CD4-positive, alpha-beta memory T cell (primary cell): ENCODE data around the gene KIAA1614. TPM values are rescaled to one million over a fixed set of nuclear protein-coding genes. Genes with fewer than 3 reads are reported as not detected.

Source experiments
- CTCF ChIA-PET: fragments of 350-600 bp; sonication (Branson Sonifier 250); formaldehyde crosslinking; loops from one replicate; lab custom pipeline; 2021; ENCODE audit warnings: inconsistent platforms; ENCODE audit not compliant: partially characterized antibody; lab: Charles Lee
- POLR2A ChIA-PET: fragments of 350-600 bp; sonication (Branson Sonifier 250); formaldehyde crosslinking; loops from one replicate; lab custom pipeline; 2021; ENCODE audit not compliant: partially characterized antibody; lab: Charles Lee
- DNase-seq, 5 donors: peaks; one replicate each; pipeline versions ENCODE4 v3.0.0 to v3.0.0-alpha.2; 2020 to 2022; ENCODE audit warnings: mixed read lengths in 1 of 5
- H3K27ac ChIP-seq: one replicate; pipeline ENCODE4 v1.7.0; 2013; ENCODE audit warnings: low read depth, low read length
- H3K27me3 ChIP-seq: 2 replicates; pipeline ENCODE4 v1.7.0; 2013; ENCODE audit warnings: mild to moderate bottlenecking, low read length, moderate library complexity; ENCODE audit not compliant: insufficient read depth
- H3K36me3 ChIP-seq: 2 replicates; pipeline ENCODE4 v1.7.0; 2013; ENCODE audit warnings: mild to moderate bottlenecking, low read length, moderate library complexity; ENCODE audit not compliant: insufficient read depth
- H3K4me1 ChIP-seq: 2 replicates; pipeline ENCODE4 v1.7.0; 2013; ENCODE audit warnings: mild to moderate bottlenecking, low read length, moderate library complexity; ENCODE audit not compliant: insufficient read depth
- H3K4me3 ChIP-seq, 2 donors: one replicate each; pipeline ENCODE4 v1.7.0; 2013; ENCODE audit warnings: low read length in 2 of 2, mild to moderate bottlenecking in 1 of 2
- H3K9me3 ChIP-seq, 2 donors: one replicate each; pipeline ENCODE4 v1.7.0; 2013; ENCODE audit warnings: low read length in 2 of 2, control low read depth in 1 of 2; ENCODE audit not compliant: control insufficient read depth in 1 of 2
- H3K27ac Mint-ChIP-seq, 7 donors: one replicate each; pipeline ENCODE4 v1.8.0; 2020 to 2021; ENCODE audit warnings: mixed read lengths in 7 of 7, mild to moderate bottlenecking in 6 of 7, inconsistent platforms in 3 of 7, moderate library complexity in 3 of 7
- H3K27me3 Mint-ChIP-seq, 2 donors: one replicate each; pipeline ENCODE4 v1.8.0; 2020 to 2021; ENCODE audit warnings: mixed read lengths in 2 of 2
- H3K36me3 Mint-ChIP-seq, 2 donors: one replicate each; pipeline ENCODE4 v1.8.0; 2020 to 2021; ENCODE audit warnings: mixed read lengths in 2 of 2, inconsistent platforms in 1 of 2, mild to moderate bottlenecking in 1 of 2
- H3K4me1 Mint-ChIP-seq, 4 donors: one replicate each; pipeline ENCODE4 v1.8.0; 2020 to 2021; ENCODE audit warnings: mixed read lengths in 4 of 4, mild to moderate bottlenecking in 1 of 4
- H3K4me3 Mint-ChIP-seq, 8 donors: one replicate each; pipeline ENCODE4 v1.8.0; 2020 to 2021; ENCODE audit warnings: mixed read lengths in 8 of 8, mild to moderate bottlenecking in 7 of 8, moderate library complexity in 6 of 8, inconsistent platforms in 3 of 8
- H3K9me3 Mint-ChIP-seq, 8 donors: one replicate each; pipeline ENCODE4 v1.8.0; 2020 to 2021; ENCODE audit warnings: mixed read lengths in 8 of 8, mild to moderate bottlenecking in 5 of 8, inconsistent platforms in 3 of 8, moderate library complexity in 1 of 8
- intact Hi-C: fragments of 100-400 bp; cut with micrococcal nuclease; formaldehyde crosslinking; loops from one replicate; pipeline ENCODE4 v1.15.1; 2023
- polyA plus RNA-seq, 2 donors: library from polyadenylated mRNA; unstranded; fragments of 300-500 nt; fragmentation: Illumina TruSeq; gene quantifications; one replicate each; pipeline ENCODE4 v1.2.3, GENCODE V29; 2021
- total RNA-seq, 2 experiments: library from RNA; stranded (reverse); gene quantifications; one replicate each; pipeline ENCODE4 v1.2.3, GENCODE V29; 2021

KIAA1614 gene
- total and polyA plus RNA-seq, 4 experiments from 2014 or later = 0.12 to 0.61 TPM; not detected in 2

DNA sequence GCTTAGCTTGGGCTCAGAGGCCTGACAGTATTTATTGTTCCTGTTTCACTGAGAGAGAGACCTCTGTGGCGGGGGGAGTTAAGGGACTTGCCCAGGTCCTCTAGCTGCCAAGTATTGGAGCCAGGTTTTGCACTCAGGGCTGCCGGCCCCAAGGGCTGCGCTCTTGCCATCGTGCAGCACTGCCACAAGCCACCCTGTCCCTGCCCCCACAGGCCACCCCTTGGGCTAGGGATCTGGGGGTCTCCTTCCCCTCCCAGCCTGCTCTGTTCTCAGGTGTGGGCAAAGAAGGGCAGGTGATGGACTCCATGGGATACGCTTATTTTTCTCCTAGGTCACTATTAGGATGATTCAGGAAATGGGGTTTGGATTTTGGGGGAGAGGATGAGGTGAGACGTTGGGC lies 8.7 kb downstream of the KIAA1614 start:
- POLR2A ChIA-PET = no interaction called here
- H3K4me3 ChIP-seq = no peak overlapping the region
- Mint-ChIP-seq H3K27ac (no peak overlapping the region), H3K27me3 (peaks cover 5 to 7% of the 10 kb centered on the region in 2 donors), H3K9me3 (no peaks in the 10 kb centered on the region), H3K36me3 (no peaks in the 10 kb centered on the region), H3K4me1 (no peaks in the 10 kb centered on the region), H3K4me3 (no peak overlapping the region)
- H3K9me3 ChIP-seq = no peaks in the 10 kb centered on the region
- no peaks in the 10 kb centered on the region for H3K27me3 ChIP-seq
- no peak for DNase-seq
- CTCF ChIA-PET = no interaction called here
- intact Hi-C loops = no loop called here
- no peaks in the 10 kb centered on the region for H3K36me3 ChIP-seq
- H3K4me1 ChIP-seq = no peaks in the 10 kb centered on the region
- H3K27ac ChIP-seq = no peak overlapping the region

DNA sequence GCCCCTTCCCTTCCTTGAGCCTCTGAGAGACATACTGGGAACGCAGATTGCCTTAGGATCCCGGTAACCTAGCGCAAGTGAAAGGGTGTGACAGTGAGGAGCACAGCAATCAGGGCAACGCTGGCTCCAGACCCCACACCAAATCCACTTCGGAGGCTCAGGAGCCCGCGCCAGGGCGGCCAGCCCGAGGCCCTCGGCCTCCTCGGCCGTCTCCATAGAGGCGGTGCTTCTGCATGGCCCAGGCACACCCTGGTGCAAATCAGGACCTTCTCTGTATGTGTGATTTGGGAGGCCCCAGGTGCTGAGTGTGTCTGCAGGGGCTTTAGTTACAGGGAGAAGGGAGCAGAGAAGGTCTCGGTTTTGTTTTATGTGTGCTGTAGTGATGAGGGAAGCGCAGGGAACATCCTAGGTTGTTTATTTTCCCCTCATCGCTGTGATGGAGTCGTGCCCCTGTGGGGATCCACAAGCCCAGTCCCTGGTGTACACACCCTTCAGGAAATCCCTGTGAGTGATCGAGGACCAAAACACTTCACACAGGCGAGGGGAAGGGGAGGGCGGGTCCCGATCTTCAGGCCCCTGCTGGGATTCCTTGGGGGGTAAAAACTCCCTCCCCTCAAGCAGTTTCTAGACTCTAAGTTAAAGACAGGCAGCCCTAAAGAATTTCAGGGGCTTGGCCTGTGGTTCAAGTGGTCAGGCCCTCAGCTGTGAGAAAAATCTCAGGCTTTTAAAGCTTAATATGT lies 9.4 kb downstream of the KIAA1614 start:
- Histone ChIP-seq H3K4me3 (no peak overlapping the region), H3K4me1 (no peaks in the 10 kb centered on the region), H3K27ac (no peak overlapping the region), H3K27me3 (no peaks in the 10 kb centered on the region), H3K36me3 (no peaks in the 10 kb centered on the region), H3K9me3 (no peaks in the 10 kb centered on the region)
- Mint-ChIP-seq H3K4me3 (no peak overlapping the region), H3K36me3 (no peaks in the 10 kb centered on the region), H3K9me3 (no peaks in the 10 kb centered on the region), H3K27ac (no peak overlapping the region), H3K4me1 (no peaks in the 10 kb centered on the region), H3K27me3 (peaks cover 5 to 7% of the 10 kb centered on the region in 2 donors)
- ChIA-PET CTCF (no interaction called here), POLR2A (no interaction called here)
- no peak for DNase-seq
- intact Hi-C loops = no loop called here

DNA sequence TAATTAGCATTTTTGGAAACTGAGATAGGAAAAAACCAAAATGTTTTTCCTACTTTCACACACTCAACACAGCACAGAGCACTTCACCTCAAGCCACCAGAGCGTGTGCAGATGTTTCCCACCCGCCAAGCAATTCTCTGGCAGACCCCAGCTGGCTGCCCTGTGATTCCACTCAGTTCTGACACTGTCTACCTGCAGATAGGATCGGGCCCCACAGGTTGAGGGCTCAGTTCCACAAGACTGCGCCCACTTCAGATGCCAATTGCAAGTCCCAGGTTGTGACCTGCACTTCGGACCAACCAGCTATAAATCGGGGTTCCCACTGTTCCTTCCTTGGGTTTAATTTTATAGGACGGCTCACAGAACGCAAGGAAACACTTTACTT lies 9.9 kb downstream of the KIAA1614 start:
- POLR2A ChIA-PET = no interaction called here
- no peak overlapping the region for H3K4me3 ChIP-seq
- H3K27ac Mint-ChIP-seq = no peak overlapping the region
- no peaks in the 10 kb centered on the region for H3K36me3 Mint-ChIP-seq
- no peaks in the 10 kb centered on the region for H3K27me3 ChIP-seq
- H3K27ac ChIP-seq = no peak overlapping the region
- H3K9me3 ChIP-seq = no peaks in the 10 kb centered on the region
- no peaks in the 10 kb centered on the region for H3K9me3 Mint-ChIP-seq
- CTCF ChIA-PET = no interaction called here
- H3K36me3 ChIP-seq = no peaks in the 10 kb centered on the region
- no peaks in the 10 kb centered on the region for H3K4me1 Mint-ChIP-seq
- intact Hi-C loops = no loop called here
- peaks cover 5 to 7% of the 10 kb centered on the region in 2 donors for H3K27me3 Mint-ChIP-seq
- DNase-seq = no peak
- no peak overlapping the region for H3K4me3 Mint-ChIP-seq
- H3K4me1 ChIP-seq = no peaks in the 10 kb centered on the region

DNA sequence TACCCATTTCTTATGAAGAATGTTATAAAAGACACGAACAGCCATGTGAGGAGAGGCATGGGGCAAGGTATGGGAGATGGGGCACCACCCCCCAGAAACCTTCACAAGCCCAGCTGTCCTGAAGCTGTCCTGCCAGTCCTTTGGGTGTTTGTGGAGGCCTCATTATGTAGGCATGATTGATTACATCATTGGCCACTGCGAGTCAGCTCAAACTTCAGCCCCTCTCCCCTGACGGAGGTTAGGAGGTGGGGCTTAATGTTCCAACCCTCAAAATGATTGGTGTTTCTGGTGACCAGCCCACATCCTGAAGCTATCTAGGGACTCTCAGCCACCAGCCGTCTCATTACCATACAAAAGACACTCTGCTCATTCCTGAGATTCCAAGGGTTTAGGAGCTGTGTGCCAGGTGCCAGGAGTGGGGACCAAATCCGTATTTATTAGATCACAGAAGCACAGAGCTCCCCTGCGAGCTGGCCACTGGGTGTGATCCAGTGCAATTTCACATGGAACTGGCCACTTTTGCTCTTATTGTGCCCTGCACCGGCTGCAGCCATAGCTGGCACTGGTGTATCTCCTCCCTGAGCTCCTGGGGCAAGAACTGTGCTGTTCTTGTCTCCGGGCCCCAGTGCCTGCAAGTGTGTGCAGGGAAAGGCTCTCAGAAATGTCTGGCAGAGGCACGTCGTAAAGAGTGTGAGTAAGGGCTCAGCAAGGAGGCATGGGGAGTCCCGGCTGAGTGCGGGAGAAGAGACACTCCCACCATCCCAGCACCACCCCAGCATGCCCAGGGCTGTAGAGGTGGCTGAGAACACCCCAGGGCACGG lies 10.5 kb downstream of the KIAA1614 start:
- H3K27ac ChIP-seq = no peak overlapping the region
- no peak overlapping the region for H3K4me3 ChIP-seq
- no peaks in the 10 kb centered on the region for H3K27me3 ChIP-seq
- Mint-ChIP-seq H3K27ac (no peak overlapping the region), H3K9me3 (no peaks in the 10 kb centered on the region), H3K4me3 (no peak overlapping the region), H3K36me3 (no peaks in the 10 kb centered on the region), H3K27me3 (peaks cover 5 to 7% of the 10 kb centered on the region in 2 donors), H3K4me1 (no peaks in the 10 kb centered on the region)
- H3K9me3 ChIP-seq = no peaks in the 10 kb centered on the region
- no peak for DNase-seq
- CTCF ChIA-PET = no interaction called here
- H3K36me3 ChIP-seq = no peaks in the 10 kb centered on the region
- H3K4me1 ChIP-seq = no peaks in the 10 kb centered on the region
- POLR2A ChIA-PET = no interaction called here
- intact Hi-C loops = no loop called here

DNA sequence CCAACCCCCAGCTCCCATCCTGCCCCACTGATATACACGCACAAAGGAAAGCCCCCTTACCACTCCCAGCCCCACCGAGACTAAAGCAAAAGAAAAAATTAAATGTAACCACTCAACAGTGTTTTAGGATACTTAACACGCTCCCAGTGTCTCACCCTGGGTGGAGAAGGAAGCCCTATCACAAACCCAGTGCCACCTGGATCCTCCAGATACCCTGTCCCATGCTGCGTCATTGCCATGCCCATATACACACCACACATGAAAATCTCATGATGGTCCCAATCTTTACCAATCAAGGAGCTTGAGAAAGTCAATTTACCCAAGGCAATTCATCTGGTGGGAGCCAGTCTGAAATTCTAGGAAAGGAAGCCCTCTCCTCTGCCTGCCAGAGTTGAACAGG lies 11.2 kb downstream of the KIAA1614 start:
- H3K36me3 Mint-ChIP-seq = no peaks in the 10 kb centered on the region
- no peak overlapping the region for H3K27ac ChIP-seq
- H3K27me3 Mint-ChIP-seq = peaks cover 5 to 7% of the 10 kb centered on the region in 2 donors
- H3K4me1 Mint-ChIP-seq = no peaks in the 10 kb centered on the region
- intact Hi-C loops = no loop called here
- H3K9me3 ChIP-seq = no peaks in the 10 kb centered on the region
- no peak overlapping the region for H3K4me3 ChIP-seq
- H3K9me3 Mint-ChIP-seq = no peaks in the 10 kb centered on the region
- H3K27ac Mint-ChIP-seq = no peak overlapping the region
- H3K4me3 Mint-ChIP-seq = no peak overlapping the region
- no peaks in the 10 kb centered on the region for H3K27me3 ChIP-seq
- H3K36me3 ChIP-seq = no peaks in the 10 kb centered on the region
- no peaks in the 10 kb centered on the region for H3K4me1 ChIP-seq
- CTCF ChIA-PET = interaction anchor here (0.8 kb wide), 1 partner anchor 408 kb away, joined by 3 read pairs; no protein-coding TSS in a partner anchor
- POLR2A ChIA-PET = no interaction called here
- DNase-seq = no peak

DNA sequence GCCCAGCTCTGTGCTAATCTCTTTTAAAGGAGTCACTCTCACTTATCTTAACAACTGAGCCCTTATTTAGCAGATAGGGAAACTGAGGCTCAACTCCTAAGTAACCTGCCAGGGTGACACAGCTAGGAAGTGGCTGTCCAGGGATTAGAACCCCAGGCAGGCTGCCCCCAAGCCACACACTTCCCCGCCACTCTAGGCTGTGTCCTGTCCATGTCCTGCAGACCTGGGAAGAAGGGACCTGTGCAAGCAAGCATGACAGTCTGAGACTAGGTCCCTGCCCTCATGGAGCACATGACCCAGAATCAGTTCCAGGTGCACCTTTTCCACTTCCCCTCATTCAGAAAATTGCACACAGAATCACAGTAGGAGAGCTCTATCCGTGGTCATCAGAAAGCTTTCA lies 12.2 kb downstream of the KIAA1614 start:
- no peak overlapping the region for H3K27ac Mint-ChIP-seq
- Histone ChIP-seq H3K4me1 (no peaks in the 10 kb centered on the region), H3K9me3 (no peaks in the 10 kb centered on the region), H3K4me3 (no peak overlapping the region), H3K36me3 (no peaks in the 10 kb centered on the region), H3K27ac (no peak overlapping the region), H3K27me3 (no peaks in the 10 kb centered on the region)
- H3K27me3 Mint-ChIP-seq = peaks cover 5 to 7% of the 10 kb centered on the region in 2 donors
- H3K36me3 Mint-ChIP-seq = no peaks in the 10 kb centered on the region
- H3K4me3 Mint-ChIP-seq = no peak overlapping the region
- no peaks in the 10 kb centered on the region for H3K4me1 Mint-ChIP-seq
- no peaks in the 10 kb centered on the region for H3K9me3 Mint-ChIP-seq
- ChIA-PET POLR2A (no interaction called here), CTCF (no interaction called here)
- DNase-seq = no peak
- intact Hi-C loops = no loop called here

DNA sequence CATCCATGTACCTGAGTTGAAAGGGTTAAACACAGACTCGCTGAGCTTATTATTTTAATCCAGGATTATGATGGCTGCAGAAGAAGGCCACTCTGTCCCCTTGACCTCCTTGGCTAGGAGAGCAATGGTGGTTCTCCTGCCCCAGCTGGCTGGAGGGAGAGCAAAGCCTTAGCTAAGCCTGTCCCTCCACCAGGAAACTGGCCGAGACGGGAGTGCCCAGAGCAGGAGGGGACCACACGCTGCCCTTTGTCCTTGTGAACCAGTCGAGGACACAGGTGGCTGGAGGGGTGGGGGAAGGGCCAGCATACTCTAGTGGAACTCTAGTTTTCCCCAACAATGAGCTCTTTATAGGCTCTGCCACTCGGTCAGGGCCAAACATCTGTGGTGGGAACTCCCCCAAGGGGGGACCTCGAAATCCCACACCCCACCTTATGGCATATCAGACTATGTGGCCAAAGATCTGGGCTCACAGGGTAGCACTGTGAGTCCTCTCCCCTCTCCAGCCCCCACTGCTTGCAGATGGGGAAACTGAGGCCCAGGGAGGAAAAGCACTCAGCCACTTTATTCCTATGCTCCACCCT lies 12.9 kb downstream of the KIAA1614 start:
- Mint-ChIP-seq H3K4me3 (no peak overlapping the region), H3K4me1 (no peaks in the 10 kb centered on the region), H3K27ac (no peak overlapping the region), H3K36me3 (no peaks in the 10 kb centered on the region), H3K27me3 (peaks cover 5 to 7% of the 10 kb centered on the region in 2 donors), H3K9me3 (no peaks in the 10 kb centered on the region)
- ChIA-PET POLR2A (no interaction called here), CTCF (no interaction called here)
- Histone ChIP-seq H3K27ac (no peak overlapping the region), H3K4me3 (no peak overlapping the region), H3K27me3 (no peaks in the 10 kb centered on the region), H3K9me3 (no peaks in the 10 kb centered on the region), H3K36me3 (no peaks in the 10 kb centered on the region), H3K4me1 (no peaks in the 10 kb centered on the region)
- no peak for DNase-seq
- intact Hi-C loops = no loop called here
